AG04450 (cell line): Measurements from ENCODE around the gene KCNS1. TPM values are rescaled to one million over a fixed set of nuclear protein-coding genes. Genes with fewer than 3 reads are reported as not detected.

ENCODE experiments used
- CTCF ChIA-PET: fragments of 300-600, 350-600 bp; formaldehyde crosslinking; extraction: SDS; loops from one replicate; lab custom pipeline; 2022; ENCODE audit warnings: antibody characterized with exemption, inconsistent platforms; lab: Charles Lee
- POLR2A ChIA-PET: fragments of 350-600 bp; formaldehyde crosslinking; extraction: SDS; loops from one replicate; lab custom pipeline; 2021; ENCODE audit warnings: antibody characterized with exemption, inconsistent platforms; lab: Yijun Ruan, JAX
- DNase-seq: peaks from one replicate; pipeline ENCODE4 v3.0.0-alpha.2; 2011; ENCODE audit warnings: low read depth, low spot score
- H3K27ac ChIP-seq: one replicate; pipeline ENCODE4 v1.5.1; 2012; ENCODE audit warnings: low read depth, low read length, control low read depth
- H3K27me3 ChIP-seq: one replicate; pipeline ENCODE4 v1.6.0; 2012; ENCODE audit warnings: low read length; ENCODE audit not compliant: control insufficient read depth, insufficient read depth
- H3K4me3 ChIP-seq: 2 replicates; pipeline ENCODE4 v1.5.1; 2011; ENCODE audit warnings: mild to moderate bottlenecking, low read depth, low read length, control low read depth
- H3K9me3 ChIP-seq: 2 replicates; pipeline ENCODE4 v1.5.1; 2012; ENCODE audit warnings: low read length; ENCODE audit not compliant: control insufficient read depth, insufficient read depth
- CTCF ChIP-seq: IDR thresholded peaks from 2 replicates; pipeline ENCODE4 v1.5.1; 2011; ENCODE audit warnings: low read depth, low read length, control low read depth, inconsistent platforms
- polyA plus RNA-seq: library from polyadenylated mRNA; depleted of rRNA; stranded (reverse); fragments of >200 nt; gene quantifications from 2 replicates; pipeline ENCODE4 v1.2.3, GENCODE V29; 2011

KCNS1 gene
- polyA plus RNA-seq, 1 experiment = 0.30 TPM

GRCh38 chr20:45111285-45111684, 10.4 kb upstream of the KCNS1 start:
- DNase-seq = no peak
- Histone ChIP-seq H3K9me3 (no peaks in the 10 kb centered on the region), H3K27me3 (peaks cover 8% of the 10 kb centered on the region), H3K27ac (no peak overlapping the region), H3K4me3 (no peak overlapping the region)
- ChIA-PET CTCF (interaction anchor here (0.6 to 6.1 kb wide), 21 partner anchors 9 to 660 kb away, joined by 3 to 62 read pairs (median 7); partner anchors contain the start of gene KCNS1), POLR2A (no interaction called here)
- TF ChIP-seq CTCF = no peak

- ChIA-PET POLR2A (no interaction called here), CTCF (interaction anchor here (1.1 to 6.1 kb wide), 8 partner anchors 11 to 99 kb away, joined by 3 to 62 read pairs (median 7); no protein-coding TSS in a partner anchor)
- TF ChIP-seq CTCF = no peak
Measured at GRCh38 chr20:45110301-45110700, 9.4 kb upstream of the KCNS1 start.

GRCh38 chr20:45109634-45110033, 8.7 kb upstream of the KCNS1 start:
- H3K27ac ChIP-seq = no peak overlapping the region
- no peaks in the 10 kb centered on the region for H3K9me3 ChIP-seq
- no peak for TF ChIP-seq CTCF
- H3K4me3 ChIP-seq = no peak overlapping the region
- ChIA-PET CTCF (interaction anchor here (1.1 to 6.1 kb wide), 4 partner anchors 16 to 98 kb away, joined by 3 to 62 read pairs (median 14); no protein-coding TSS in a partner anchor), POLR2A (no interaction called here)
- no peak for DNase-seq
- peaks cover 8% of the 10 kb centered on the region for H3K27me3 ChIP-seq

More at GRCh38 chr20:45110301-45110700, 9.4 kb upstream of the KCNS1 start:
- no peak overlapping the region for H3K27ac ChIP-seq
- DNase-seq = no peak
- peaks cover 11% of the 10 kb centered on the region for H3K27me3 ChIP-seq
- H3K4me3 ChIP-seq = no peak overlapping the region
- no peaks in the 10 kb centered on the region for H3K9me3 ChIP-seq

- no peak overlapping the region for H3K27ac ChIP-seq
- CTCF ChIA-PET = interaction anchor here (1.1 to 3.9 kb wide), 4 partner anchors 10 to 666 kb away, joined by 3 to 22 read pairs (median 4); no protein-coding TSS in a partner anchor
- TF ChIP-seq CTCF = no peak
- no peaks in the 10 kb centered on the region; the same call in 1 of the 2 replicates for H3K9me3 ChIP-seq
- DNase-seq = no peak
- no peak overlapping the region for H3K4me3 ChIP-seq
- peaks cover 19% of the 10 kb centered on the region for H3K27me3 ChIP-seq
- POLR2A ChIA-PET = no interaction called here
Measured at GRCh38 chr20:45105317-45105716, 4.4 kb upstream of the KCNS1 start.

GRCh38 chr20:45104786-45105185, 3.9 kb upstream of the KCNS1 start:
- H3K27ac ChIP-seq = no peak overlapping the region

More at GRCh38 chr20:45104786-45105185, 3.9 kb upstream of the KCNS1 start:
- TF ChIP-seq CTCF = no peak
- peaks cover 22% of the 10 kb centered on the region for H3K27me3 ChIP-seq
- H3K9me3 ChIP-seq = no peaks in the 10 kb centered on the region; the same call in 1 of the 2 replicates
- POLR2A ChIA-PET = no interaction called here
- no peak for DNase-seq
- no peak overlapping the region for H3K4me3 ChIP-seq
- CTCF ChIA-PET = interaction anchor here (1.1 to 3.9 kb wide), 5 partner anchors 9 to 666 kb away, joined by 3 to 22 read pairs (median 6); no protein-coding TSS in a partner anchor
